ENCODE results near the gene GNAQ. TPM values are rescaled to one million over a fixed set of nuclear protein-coding genes. Genes with fewer than 3 reads are reported as not detected.

GNAQ gene
- total and polyA plus RNA-seq, 2 experiments from 2014 or later, result 21.1 to 43.1 TPM

DNA sequence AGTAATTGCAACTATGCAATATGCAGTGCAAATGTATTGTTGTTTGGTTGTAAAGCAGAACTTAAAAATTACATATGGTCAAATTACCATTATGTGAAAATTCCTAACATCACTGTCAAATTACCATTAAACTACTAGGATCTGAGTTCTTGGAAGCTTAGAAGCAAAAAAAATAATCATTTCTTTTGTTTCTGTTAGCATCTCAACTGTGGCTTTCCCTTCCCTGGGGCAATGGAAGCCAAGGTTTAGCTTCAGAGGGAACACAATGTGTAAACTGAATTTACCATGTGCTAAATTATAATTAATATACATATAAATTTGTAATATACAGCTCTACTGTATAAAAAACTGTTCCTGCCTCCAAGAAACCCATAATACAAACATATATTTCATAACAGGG, 159.4 kb downstream of the GNAQ start:
- no peak overlapping the region for H3K27ac Mint-ChIP-seq

DNA sequence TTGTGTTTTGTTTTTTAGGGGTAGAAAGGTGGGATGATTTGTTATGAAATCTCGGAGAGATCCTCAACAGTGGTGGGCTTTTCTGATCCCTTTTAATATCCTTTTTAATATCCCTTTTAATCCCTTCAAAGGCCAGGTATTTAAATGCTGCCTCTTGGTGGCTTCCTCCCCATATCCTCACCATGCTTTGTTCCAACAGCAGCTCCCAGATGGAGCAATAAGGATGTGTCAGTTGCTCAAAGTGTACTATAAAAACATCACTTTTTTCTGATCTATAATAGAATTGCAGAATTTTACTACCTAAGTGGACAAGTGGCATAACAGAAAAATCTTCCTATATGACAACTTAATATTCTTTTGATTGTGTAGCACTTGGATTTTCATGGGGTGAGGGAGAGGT, 160.1 kb downstream of the GNAQ start:
- 0 out of 2 replicates have a peak, but pooled peaks cover 6% of the 10 kb centered on the region for H4K20me1 ChIP-seq (replicated peaks; ENCODE audit: insufficient read depth)
- TF ChIP-seq CREB1 (CRISPR knock-in tag; IDR thresholded peaks at IDR 0.05; ENCODE audit: low read depth) (no peak), EZH2 (IDR thresholded peaks at IDR 0.05; ENCODE audit: low read depth, unreplicated experiment) (no peak), ZNF114 (CRISPR knock-in tag; IDR thresholded peaks at IDR 0.05) (no peak)
- TF ChIP-seq, protein P1, sequence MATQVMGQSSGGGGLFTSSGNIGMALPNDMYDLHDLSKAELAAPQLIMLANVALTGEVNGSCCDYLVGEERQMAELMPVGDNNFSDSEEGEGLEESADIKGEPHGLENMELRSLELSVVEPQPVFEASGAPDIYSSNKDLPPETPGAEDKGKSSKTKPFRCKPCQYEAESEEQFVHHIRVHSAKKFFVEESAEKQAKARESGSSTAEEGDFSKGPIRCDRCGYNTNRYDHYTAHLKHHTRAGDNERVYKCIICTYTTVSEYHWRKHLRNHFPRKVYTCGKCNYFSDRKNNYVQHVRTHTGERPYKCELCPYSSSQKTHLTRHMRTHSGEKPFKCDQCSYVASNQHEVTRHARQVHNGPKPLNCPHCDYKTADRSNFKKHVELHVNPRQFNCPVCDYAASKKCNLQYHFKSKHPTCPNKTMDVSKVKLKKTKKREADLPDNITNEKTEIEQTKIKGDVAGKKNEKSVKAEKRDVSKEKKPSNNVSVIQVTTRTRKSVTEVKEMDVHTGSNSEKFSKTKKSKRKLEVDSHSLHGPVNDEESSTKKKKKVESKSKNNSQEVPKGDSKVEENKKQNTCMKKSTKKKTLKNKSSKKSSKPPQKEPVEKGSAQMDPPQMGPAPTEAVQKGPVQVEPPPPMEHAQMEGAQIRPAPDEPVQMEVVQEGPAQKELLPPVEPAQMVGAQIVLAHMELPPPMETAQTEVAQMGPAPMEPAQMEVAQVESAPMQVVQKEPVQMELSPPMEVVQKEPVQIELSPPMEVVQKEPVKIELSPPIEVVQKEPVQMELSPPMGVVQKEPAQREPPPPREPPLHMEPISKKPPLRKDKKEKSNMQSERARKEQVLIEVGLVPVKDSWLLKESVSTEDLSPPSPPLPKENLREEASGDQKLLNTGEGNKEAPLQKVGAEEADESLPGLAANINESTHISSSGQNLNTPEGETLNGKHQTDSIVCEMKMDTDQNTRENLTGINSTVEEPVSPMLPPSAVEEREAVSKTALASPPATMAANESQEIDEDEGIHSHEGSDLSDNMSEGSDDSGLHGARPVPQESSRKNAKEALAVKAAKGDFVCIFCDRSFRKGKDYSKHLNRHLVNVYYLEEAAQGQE (IDR thresholded peaks at IDR 0.05; ENCODE audit: unreplicated experiment), result no peak
- H3K27me3 Mint-ChIP-seq (ENCODE audit: insufficient read depth, low read depth, poor library complexity), result peaks cover 7% of the 10 kb centered on the region
- DNase-seq (ENCODE audit: low spot score) (no peak), ATAC-seq (no peak)
- no peaks in the 10 kb centered on the region for H3F3A ChIP-seq (replicated peaks; ENCODE audit: low read depth)
- no peaks in the 10 kb centered on the region for H3K9me2 ChIP-seq (ENCODE audit: insufficient read depth)
- no peaks in the 10 kb centered on the region for H3K9me3 Mint-ChIP-seq
- H3K4me2 ChIP-seq, result no peak overlapping the region
- H3K4me1 ChIP-seq (ENCODE audit: insufficient read depth), result peaks cover 6% of the 10 kb centered on the region
- H3K36me3 Mint-ChIP-seq (ENCODE audit: low read depth), result no peaks in the 10 kb centered on the region; the same call in 2 of the 3 replicates
- H3K4me3 Mint-ChIP-seq, result no peak overlapping the region
- peaks cover 23% of the 10 kb centered on the region; the same call in 1 of the 2 replicates for H3K79me2 ChIP-seq (replicated peaks; ENCODE audit: insufficient read depth)
- H3K4me3 ChIP-seq, result no peak overlapping the region
- no peak overlapping the region for H3K27ac Mint-ChIP-seq
- H2AFZ ChIP-seq, result no peak overlapping the region
- H3K36me3 ChIP-seq (ENCODE audit: insufficient read depth), result no peaks in the 10 kb centered on the region
- peaks cover 15% of the 10 kb centered on the region for H3K4me1 Mint-ChIP-seq
- no peaks in the 10 kb centered on the region for H3K27me3 ChIP-seq (ENCODE audit: insufficient read depth)
- no peak overlapping the region for H3K27ac ChIP-seq (ENCODE audit: low read depth)

More for the DNA sequence above, 159.4 kb downstream of the GNAQ start:
- no peaks in the 10 kb centered on the region for H3K9me3 Mint-ChIP-seq
- H3K4me1 Mint-ChIP-seq, result peaks cover 17% of the 10 kb centered on the region
- Histone ChIP-seq H2AFZ (no peak overlapping the region), H3K4me3 (no peak overlapping the region), H3K36me3 (ENCODE audit: insufficient read depth) (no peaks in the 10 kb centered on the region), H3K4me2 (no peak overlapping the region), H4K20me1 (replicated peaks; ENCODE audit: insufficient read depth) (0 out of 2 replicates have a peak, but pooled peaks cover 6% of the 10 kb centered on the region), H3K27me3 (ENCODE audit: insufficient read depth) (no peaks in the 10 kb centered on the region), H3K4me1 (ENCODE audit: insufficient read depth) (peaks cover 6% of the 10 kb centered on the region), H3K79me2 (replicated peaks; ENCODE audit: insufficient read depth) (peaks cover 23% of the 10 kb centered on the region; the same call in 1 of the 2 replicates), H3K27ac (ENCODE audit: low read depth) (no peak overlapping the region), H3F3A (replicated peaks; ENCODE audit: low read depth) (no peaks in the 10 kb centered on the region), H3K9me2 (ENCODE audit: insufficient read depth) (no peaks in the 10 kb centered on the region)
- ATAC-seq, result no peak
- no peak overlapping the region for H3K4me3 Mint-ChIP-seq
- DNase-seq (ENCODE audit: low spot score), result no peak
- TF ChIP-seq EZH2 (IDR thresholded peaks at IDR 0.05; ENCODE audit: low read depth, unreplicated experiment) (no peak), CREB1 (CRISPR knock-in tag; IDR thresholded peaks at IDR 0.05; ENCODE audit: low read depth) (no peak), ZNF331 (CRISPR knock-in tag; IDR thresholded peaks at IDR 0.05; ENCODE audit: low read depth) (no peak), NANOG (IDR thresholded peaks at IDR 0.05; ENCODE audit: borderline replicate concordance) (no peak)
- H3K27me3 Mint-ChIP-seq (ENCODE audit: insufficient read depth, low read depth, poor library complexity), result peaks cover 7% of the 10 kb centered on the region
- no peaks in the 10 kb centered on the region; the same call in 2 of the 3 replicates for H3K36me3 Mint-ChIP-seq (ENCODE audit: low read depth)

DNA sequence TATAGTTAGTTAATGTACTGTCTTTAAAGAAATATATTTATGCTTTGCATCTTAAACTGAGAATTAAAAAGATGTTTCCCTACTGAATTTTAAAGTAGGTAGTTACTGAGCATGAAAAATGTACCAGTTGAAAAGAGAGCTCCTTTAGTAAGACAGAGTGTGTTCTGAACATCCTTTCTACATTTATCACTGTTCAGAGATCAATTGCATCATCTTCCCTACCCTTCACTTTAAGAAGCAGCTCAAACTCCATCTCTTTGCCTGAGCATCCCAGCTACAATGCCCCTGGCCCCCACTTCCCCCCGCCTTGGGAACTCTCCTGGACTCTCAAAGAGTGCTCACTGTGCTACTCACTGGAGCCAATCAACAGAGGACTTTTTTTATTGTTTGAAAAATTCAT, 164.7 kb downstream of the GNAQ start:
- peak overlapping the region; percentile 50; the same call in 1 of the 2 replicates for H3K27ac Mint-ChIP-seq
- DNase-seq (ENCODE audit: low spot score) (no peak), ATAC-seq (no peak)
- H3K4me3 Mint-ChIP-seq, result no peak overlapping the region
- H3K4me1 ChIP-seq (ENCODE audit: insufficient read depth), result no peaks in the 10 kb centered on the region; the same call in 1 of the 2 replicates
- H3K79me2 ChIP-seq (replicated peaks; ENCODE audit: insufficient read depth), result peaks cover 14% of the 10 kb centered on the region; the same call in 1 of the 2 replicates
- peaks cover 34% of the 10 kb centered on the region for H3K36me3 Mint-ChIP-seq (ENCODE audit: low read depth)
- no peaks in the 10 kb centered on the region for H3K27me3 ChIP-seq (ENCODE audit: insufficient read depth)
- no peaks in the 10 kb centered on the region; the same call in 1 of the 2 replicates for H3K36me3 ChIP-seq (ENCODE audit: insufficient read depth)
- no peak overlapping the region for H3K27ac ChIP-seq (ENCODE audit: low read depth)
- peaks cover 32% of the 10 kb centered on the region for H3K9me3 Mint-ChIP-seq
- peaks cover 3% of the 10 kb centered on the region for H3K4me1 Mint-ChIP-seq
- H4K20me1 ChIP-seq (replicated peaks; ENCODE audit: insufficient read depth), result no peaks in the 10 kb centered on the region
- H3K27me3 Mint-ChIP-seq (ENCODE audit: insufficient read depth, low read depth, poor library complexity), result peaks cover 13% of the 10 kb centered on the region
- no peaks in the 10 kb centered on the region for H3K9me2 ChIP-seq (ENCODE audit: insufficient read depth)
- no peak overlapping the region for H3K4me3 ChIP-seq
- H2AFZ ChIP-seq, result no peak overlapping the region
- H3K4me2 ChIP-seq, result no peak overlapping the region
- H3F3A ChIP-seq (replicated peaks; ENCODE audit: low read depth), result no peaks in the 10 kb centered on the region
- TF ChIP-seq, protein P2, sequence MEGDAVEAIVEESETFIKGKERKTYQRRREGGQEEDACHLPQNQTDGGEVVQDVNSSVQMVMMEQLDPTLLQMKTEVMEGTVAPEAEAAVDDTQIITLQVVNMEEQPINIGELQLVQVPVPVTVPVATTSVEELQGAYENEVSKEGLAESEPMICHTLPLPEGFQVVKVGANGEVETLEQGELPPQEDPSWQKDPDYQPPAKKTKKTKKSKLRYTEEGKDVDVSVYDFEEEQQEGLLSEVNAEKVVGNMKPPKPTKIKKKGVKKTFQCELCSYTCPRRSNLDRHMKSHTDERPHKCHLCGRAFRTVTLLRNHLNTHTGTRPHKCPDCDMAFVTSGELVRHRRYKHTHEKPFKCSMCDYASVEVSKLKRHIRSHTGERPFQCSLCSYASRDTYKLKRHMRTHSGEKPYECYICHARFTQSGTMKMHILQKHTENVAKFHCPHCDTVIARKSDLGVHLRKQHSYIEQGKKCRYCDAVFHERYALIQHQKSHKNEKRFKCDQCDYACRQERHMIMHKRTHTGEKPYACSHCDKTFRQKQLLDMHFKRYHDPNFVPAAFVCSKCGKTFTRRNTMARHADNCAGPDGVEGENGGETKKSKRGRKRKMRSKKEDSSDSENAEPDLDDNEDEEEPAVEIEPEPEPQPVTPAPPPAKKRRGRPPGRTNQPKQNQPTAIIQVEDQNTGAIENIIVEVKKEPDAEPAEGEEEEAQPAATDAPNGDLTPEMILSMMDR (conservative IDR thresholded peaks at IDR 0.05; ENCODE audit: low read depth in 2 of 2), result no peak
- TF ChIP-seq CREB1 (CRISPR knock-in tag; IDR thresholded peaks at IDR 0.05; ENCODE audit: low read depth), result no peak
